HG02852 (cell line): ENCODE data around the gene PDGFRA.
A peak's percentile ranks its signal among the peaks of the same experiment; 100 is the strongest.

Experiments used
- ATAC-seq: cut with Tn5 transposase; IDR thresholded peaks from one replicate; pipeline ENCODE4 v1.9.1; 2021; ENCODE audit warnings: mild to moderate bottlenecking, moderate library complexity; ENCODE audit not compliant: unreplicated experiment

The PDGFRA gene

GRCh38 chr4:54228961-54229501, at the start of gene PDGFRA:
Gene PDGFRA (plus strand): TSS chr4:54229293. CDS start chr4:54258769, 29,476 bp downstream.
- no peak for ATAC-seq

- ATAC-seq: no peak
These were observed 44.5 kb upstream of the PDGFRA start for GRCh38 chr4:54184581-54184980.

DNA sequence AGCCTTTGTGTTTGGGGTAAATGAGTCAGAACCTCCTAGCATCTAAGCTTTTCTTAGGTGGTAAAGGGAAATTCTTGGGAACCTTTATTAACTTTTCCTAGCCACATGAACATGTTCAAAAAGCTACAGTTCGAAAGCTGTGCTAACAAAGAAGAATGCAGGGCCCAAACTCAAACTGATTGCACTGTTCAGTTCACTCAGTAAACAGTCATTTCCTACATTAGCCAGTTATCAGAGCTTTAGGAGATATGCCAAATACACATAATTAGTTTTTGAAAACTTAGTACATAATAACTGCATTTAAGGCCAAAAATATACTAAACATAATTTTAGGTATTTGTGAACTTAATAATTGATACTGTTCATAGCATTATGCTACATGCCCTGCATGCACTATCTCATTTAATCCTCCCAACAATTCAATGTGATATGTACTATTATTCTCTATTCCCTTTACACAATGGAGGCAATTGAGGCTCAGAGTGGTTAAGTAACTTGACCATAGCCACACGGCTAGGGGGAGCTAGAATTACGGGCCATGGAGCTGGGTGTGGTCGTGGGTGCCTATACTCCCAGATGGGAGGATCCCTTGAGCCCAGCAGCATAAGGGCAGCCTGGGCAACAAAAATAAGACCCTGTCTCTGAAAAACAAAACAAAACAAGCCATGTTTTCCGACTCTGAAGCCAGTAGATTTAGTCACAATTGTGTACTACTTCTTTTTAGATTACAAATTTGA, 43.9 kb upstream of the PDGFRA start:
- ATAC-seq: no peak

DNA sequence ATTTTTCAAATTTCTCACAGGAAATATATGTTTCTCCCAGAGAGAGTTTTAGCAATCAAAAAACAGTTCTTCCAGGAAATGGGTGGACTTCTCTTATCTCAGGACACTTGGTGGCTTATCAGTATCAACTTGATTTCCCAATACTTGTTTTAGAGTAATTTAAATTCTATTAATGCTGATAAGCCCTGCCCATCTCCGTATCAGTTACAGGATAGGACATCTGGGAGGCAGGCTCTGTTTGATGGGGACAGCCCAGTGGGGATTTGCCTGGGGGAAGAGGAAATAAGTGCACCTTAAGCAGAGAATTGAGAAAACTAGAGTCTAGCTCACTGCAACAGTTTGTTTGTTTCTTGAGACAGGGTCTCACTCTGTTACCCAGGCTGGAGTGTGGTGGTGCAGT, 43.2 kb upstream of the PDGFRA start:
- ATAC-seq: no peak

DNA sequence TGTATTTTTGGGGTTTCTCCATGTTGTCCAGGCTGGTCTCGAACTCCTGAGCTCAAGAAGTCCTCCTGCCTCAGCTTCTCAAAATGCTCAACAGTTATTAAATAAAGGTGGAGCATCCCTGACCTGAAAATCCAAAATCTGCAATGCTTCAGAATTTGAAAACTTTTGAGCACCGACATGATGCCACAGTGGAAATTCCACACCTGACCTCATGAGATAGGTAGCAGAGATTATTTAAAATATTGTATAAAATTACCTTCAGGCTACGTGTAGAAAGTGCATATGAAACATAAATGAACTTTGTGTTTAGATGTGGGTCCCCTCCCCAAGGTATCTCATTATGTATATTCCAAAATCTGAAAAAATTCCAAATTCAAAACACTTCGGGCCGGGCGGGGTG, 42.7 kb upstream of the PDGFRA start:
- no peak for ATAC-seq

GRCh38 chr4:54187148-54187547, 41.9 kb upstream of the PDGFRA start:
- no peak for ATAC-seq

- no peak for ATAC-seq
These were observed 40.0 kb upstream of the PDGFRA start for GRCh38 chr4:54189140-54189539.

DNA sequence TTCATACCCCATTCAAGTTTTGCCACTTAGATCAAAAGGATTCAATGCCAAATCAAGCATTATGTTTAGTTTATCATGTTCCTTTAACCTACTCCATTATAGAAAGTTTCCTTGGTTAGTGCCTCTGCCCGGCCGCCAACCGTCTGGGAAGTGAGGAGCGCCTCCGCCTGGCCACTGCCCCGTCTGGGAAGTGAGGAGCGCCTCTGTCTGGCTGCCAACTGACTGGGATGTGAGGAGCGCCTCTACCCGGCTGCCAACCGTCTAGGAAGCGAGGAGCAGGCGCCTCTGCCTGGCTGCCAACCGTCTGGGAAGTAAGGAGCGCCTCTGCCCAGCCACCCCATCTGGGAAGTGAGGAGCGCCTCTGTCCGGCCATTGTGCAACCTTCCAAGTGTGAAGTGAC, 36.3 kb upstream of the PDGFRA start:
- ATAC-seq: no peak

- ATAC-seq: no peak
These were observed 31.2 kb upstream of the PDGFRA start for GRCh38 chr4:54197926-54198325.

- no peak for ATAC-seq
These were observed 29.2 kb upstream of the PDGFRA start for GRCh38 chr4:54199919-54200318.

- ATAC-seq: no peak
These were observed 19.5 kb upstream of the PDGFRA start for GRCh38 chr4:54209617-54210016.

GRCh38 chr4:54213001-54213400, 16.1 kb upstream of the PDGFRA start:
- no peak for ATAC-seq

DNA sequence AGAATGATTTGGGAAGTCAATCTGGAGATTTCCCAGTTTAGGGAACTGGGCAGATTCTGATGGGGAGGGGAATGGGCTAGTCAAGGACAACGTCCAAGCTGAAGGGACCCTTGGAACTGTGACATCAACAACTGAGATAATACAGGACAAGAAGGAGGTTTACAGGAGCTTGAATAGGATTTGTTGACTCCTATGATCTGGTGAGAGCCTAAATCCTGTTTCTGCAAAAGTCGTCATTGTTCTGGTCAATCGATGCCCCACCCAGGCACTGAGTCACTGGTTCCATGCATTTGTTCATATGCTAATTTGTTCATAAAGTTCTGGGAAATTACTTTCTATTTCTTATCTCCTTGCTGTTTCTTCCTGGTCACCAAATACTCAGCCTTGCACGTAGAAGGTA, 15.3 kb upstream of the PDGFRA start:
- ATAC-seq: no peak

GRCh38 chr4:54215379-54216077, 13.6 kb upstream of the PDGFRA start:
- no peak for ATAC-seq

- ATAC-seq: peak; percentile 79
These were observed 11.2 kb upstream of the PDGFRA start for GRCh38 chr4:54217642-54218495.

DNA sequence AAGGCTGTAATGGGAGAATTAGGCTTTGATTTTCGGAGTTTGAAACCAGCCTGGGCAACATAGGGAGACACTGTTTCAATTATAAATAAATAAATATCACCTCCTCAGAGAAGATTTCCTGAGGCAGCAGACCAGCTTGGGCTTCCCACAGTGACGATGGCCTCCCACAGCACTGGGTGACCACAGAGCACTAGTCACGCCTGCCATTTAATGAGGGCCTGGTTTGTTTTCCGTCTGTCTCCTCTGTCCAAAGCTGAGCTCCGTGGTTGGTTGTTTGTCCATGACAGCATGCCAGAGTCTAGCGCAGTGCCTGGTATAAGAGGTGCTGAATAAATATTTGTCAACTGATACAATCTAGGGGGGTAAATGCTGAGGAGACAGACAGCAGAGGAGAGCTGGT, 10.4 kb upstream of the PDGFRA start:
- ATAC-seq: no peak

GRCh38 chr4:54224996-54225597, 4.0 kb upstream of the PDGFRA start:
- ATAC-seq: no peak

DNA sequence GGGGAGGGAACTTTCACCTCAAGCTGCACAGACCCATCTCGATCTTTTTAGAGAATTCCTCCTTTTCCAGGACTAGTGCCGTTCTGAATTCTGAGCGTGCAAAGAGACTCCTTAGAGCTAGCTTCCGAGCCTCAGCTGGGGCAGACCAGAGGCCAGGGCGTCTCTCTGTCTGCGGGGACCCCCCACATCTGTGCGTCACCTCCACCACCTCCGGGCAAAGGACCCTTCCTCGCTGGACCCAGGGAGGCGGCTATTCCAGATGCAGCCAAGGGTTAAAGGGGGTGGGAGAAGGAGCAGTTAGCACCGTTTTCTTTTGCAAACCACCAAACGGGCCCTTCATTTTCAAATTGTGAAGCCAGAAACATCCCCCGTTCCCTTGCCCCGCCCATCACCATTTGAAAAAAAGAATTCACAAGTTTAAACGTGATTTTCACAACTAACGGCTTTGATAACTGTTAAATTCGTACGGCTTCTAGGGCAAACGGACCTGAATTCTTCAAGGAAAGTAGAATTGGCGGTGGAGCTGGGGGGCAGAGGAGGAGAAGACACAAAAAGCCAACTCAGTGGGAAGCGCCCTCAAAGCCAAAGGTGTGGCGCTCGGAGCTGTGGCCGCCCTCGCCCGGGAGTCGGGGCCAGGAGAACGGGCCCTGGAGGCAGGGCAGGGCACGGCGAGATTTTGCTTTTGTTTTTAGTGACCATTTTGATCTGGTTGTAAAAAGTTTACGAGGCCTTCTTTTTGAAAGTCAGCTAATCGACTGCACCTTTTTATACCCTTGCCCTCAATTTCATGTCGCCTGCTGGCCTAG, 3.3 kb upstream of the PDGFRA start:
- no peak for ATAC-seq

GRCh38 chr4:54226404-54227255, 2.5 kb upstream of the PDGFRA start:
- ATAC-seq: no peak
